Measurements from ENCODE around the gene VAC14.

VAC14 gene

DNA sequence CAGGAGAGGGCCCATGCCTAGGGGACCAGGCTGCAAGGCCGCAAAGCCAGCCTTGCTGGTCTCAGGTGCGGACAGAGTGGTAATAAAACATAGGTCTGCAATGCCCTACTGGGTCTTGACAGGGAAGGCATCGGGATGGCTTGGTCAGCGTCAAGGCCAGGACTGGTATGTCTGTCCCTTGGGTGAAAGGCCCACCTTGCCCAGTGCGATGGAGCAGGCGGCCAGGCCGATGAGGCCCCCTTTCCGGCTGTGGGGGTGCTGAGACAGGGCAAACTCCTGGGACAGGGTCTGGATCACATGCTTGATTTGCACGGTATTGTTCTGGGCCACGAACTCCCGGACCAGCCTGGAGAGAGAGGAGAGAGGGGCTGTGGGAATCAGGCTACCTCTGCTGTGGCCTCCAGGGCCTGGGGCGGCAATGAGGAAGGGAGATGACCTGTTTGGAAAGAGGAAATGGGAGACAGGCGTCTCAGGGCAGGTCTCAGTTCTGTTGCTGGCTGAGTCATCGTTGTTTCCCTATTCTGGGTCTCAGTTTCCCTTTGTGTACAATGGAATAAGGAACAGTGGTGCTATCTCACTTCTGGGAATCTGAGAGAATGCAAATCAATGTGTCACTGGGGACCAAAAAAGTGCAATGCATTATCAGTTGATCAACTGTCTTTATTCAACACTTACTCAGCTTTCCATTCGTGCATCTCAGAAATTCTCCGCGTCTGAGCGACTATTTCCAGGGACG lies 14.8 kb downstream of the VAC14 start:
- FAIRE-seq, result no peak
- no peak for DNase-seq (ENCODE audit: low spot score)

GRCh38 chr16:70784692-70785555 lies 16.0 kb downstream of the VAC14 start:
- no peak for DNase-seq (ENCODE audit: low spot score)
- FAIRE-seq, result no peak

- FAIRE-seq, result no peak
- DNase-seq (ENCODE audit: low spot score), result no peak
Observed at GRCh38 chr16:70782237-70782636, 18.7 kb downstream of the VAC14 start.

DNA sequence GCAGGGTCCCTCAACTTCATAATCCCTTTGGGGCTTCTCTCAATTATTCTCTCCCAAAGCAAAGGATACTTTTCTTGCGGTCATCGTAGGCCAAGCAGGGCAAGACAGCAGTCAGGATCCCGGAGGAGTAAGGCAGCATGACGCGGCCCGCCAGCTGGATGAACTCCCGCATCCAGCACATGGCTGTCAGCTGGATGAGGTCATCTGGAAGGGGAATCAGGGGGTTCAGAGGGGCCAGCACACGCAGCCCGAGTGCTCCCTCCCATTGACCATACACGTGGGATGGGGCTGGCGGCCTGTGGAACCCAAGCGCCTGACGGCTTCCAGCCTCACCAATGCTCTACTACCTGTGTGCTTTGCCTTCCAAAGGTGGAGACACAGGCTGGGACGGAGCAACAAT lies 19.2 kb downstream of the VAC14 start:
- DNase-seq (ENCODE audit: low spot score) (no peak), FAIRE-seq (no peak)

GRCh38 chr16:70780546-70780945 lies 20.4 kb downstream of the VAC14 start:
- FAIRE-seq (no peak), DNase-seq (ENCODE audit: low spot score) (no peak)

DNA sequence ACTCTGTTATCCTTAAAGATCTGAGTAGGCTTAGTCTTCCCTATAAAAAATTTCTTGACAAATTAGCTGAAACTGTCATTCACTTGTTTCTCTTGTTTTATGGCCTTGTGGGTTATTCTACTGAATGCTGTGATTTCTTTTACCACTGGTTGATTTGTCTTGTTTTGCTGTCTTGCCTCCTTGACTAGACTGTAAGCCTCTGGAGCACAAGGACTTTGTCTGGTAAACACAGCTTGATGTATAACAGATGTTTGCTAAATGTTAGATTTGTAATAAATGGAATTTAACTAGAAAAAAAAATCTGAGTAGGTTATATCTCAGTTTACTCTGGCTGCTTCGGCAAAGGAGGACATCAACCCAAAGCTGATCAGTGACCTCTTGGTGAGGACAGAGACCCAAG lies 21.6 kb downstream of the VAC14 start:
- FAIRE-seq (no peak), DNase-seq (ENCODE audit: low spot score) (no peak)

DNA sequence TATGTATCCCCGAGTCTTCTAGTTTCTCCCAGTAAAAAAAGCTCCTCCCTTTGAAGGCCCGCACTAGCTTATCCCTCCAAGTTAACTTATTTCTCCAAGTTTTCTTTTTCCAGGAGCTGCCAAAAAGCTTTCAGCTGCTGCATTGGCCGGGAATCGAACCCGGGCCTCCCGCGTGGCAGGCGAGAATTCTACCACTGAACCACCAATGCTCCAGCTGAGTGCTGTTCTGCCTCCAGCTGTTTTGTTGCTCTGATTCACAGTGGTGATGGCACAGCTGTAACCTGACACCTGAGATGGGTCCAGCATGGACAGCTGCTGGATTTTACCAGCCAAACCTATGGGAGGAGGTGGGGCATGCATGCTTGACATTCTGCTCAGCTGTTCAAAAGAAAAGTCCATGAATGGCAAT lies 22.1 kb downstream of the VAC14 start:
- peak; percentile 62 for DNase-seq (ENCODE audit: low spot score)

GRCh38 chr16:70777973-70778406 lies 23.0 kb downstream of the VAC14 start:
- FAIRE-seq, result no peak
- DNase-seq (ENCODE audit: low spot score), result no peak

More for the DNA sequence above, 22.1 kb downstream of the VAC14 start:
- no peak for FAIRE-seq

DNA sequence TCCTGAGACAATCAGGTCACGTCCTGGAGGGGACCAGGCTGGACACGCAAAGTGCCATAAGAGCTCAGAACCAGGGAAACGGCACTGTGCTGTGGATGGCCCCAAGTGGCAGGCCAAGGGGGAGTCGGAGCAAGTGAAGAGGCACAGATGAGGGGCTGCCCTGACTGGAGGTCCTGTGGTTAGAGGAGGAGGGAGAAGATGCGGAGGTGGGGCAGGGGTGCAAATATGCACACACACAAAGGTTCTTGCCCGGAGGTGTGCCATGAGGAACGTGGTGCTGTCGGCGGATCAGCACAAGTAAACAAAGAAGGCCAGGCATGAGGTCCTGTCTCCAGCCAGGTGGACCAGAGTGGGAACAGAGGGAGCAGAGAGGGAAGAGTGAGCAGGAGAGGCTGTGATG lies 23.5 kb downstream of the VAC14 start:
- FAIRE-seq, result no peak
- DNase-seq (ENCODE audit: low spot score), result no peak

GRCh38 chr16:70775399-70775798 lies 25.6 kb downstream of the VAC14 start:
- no peak for FAIRE-seq
- DNase-seq (ENCODE audit: low spot score), result no peak

GRCh38 chr16:70774261-70774660 lies 26.7 kb downstream of the VAC14 start:
- FAIRE-seq (no peak), DNase-seq (ENCODE audit: low spot score) (no peak)

DNA sequence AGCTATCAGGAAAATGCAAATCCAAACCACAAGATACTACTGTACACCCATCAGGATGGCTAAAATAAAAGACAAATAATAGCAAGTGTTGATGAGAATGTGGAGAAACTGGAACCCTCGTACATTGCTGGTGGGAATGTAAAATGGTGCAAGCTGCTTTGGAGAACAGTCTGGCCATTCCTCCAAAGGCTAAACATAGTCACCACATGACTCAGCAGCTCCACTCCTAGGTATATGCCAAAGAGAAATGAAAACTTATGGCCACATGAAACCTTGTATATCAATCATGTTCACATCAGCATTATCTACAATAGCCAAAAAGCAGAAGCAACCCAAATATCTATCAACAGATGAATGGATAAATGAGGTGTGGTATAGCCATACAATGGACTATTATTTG lies 28.5 kb downstream of the VAC14 start:
- no peak for FAIRE-seq
- no peak for DNase-seq (ENCODE audit: low spot score)

DNA sequence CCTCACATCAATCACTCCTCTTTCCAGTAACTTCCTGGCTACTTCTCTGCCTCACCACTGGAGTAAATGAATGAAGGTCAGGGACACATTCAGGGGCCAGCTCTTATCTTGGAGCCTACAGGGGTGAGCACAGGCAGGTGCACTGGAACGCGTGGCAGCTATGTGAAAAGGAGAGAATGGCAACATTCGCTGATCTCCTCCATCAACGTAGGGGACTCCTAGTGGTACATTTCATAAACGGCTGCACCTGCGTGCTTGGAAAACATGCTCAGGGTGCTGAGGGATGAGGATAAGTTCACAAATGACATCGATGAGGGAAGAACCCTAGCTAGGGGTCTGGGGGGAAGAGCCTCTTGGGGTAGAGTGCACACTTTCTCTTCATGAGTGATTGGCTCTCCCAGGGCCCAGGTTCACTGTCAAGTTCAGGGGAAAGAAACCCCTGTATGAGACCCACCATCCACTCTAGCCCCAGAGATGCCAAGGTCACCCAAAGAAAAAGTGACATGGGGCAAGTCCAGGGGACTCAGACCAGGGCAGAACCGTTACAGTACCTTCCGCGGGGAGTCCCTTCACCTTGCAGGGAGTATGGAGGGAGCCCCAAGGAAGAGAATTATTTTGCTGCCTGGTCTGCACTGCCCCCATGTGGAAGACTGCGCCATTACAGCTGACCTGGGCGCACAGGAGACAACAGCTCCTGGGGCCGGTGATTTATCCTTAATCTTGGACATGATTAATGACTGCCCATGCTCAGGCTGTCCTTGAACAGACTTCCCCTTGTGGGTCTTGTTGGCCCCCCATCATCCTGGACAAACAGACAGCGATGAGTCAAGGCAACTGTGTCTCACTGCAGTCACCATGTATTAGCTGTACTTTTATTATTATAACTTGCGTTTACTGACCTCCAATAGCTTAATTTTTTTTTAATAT lies 30.1 kb downstream of the VAC14 start:
- FAIRE-seq (no peak), DNase-seq (ENCODE audit: low spot score) (peak; percentile 69)

GRCh38 chr16:70770291-70770625 lies 30.7 kb downstream of the VAC14 start:
- DNase-seq (ENCODE audit: low spot score) (no peak), FAIRE-seq (no peak)

- FAIRE-seq (no peak), DNase-seq (ENCODE audit: low spot score) (no peak)
Observed at GRCh38 chr16:70769761-70770160, 31.2 kb downstream of the VAC14 start.

DNA sequence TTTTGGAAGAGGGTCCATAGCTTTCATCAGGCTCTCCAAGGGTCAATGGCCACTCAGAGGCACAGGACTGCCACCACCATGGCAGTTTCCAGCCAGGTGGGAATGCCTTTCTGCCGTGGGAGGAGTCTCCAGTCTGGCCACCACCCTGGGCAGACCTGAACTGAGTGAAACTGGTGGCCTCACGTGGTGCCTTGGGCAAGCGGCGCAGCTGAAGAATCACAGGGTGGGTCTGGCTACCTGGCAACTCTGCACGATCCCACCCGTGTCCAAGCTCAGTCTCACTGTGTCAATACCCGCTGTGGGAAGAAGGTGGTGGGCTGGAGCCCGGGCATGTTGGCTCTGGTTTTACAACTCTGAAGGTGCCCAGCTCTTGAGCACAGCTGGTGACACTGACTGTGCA lies 31.8 kb downstream of the VAC14 start:
- FAIRE-seq (no peak), DNase-seq (ENCODE audit: low spot score) (no peak)

- DNase-seq (ENCODE audit: low spot score) (no peak), FAIRE-seq (no peak)
Observed at GRCh38 chr16:70768203-70768580, 32.8 kb downstream of the VAC14 start.

GRCh38 chr16:70767377-70768202 lies 33.4 kb downstream of the VAC14 start:
- FAIRE-seq (no peak), DNase-seq (ENCODE audit: low spot score) (no peak)

DNA sequence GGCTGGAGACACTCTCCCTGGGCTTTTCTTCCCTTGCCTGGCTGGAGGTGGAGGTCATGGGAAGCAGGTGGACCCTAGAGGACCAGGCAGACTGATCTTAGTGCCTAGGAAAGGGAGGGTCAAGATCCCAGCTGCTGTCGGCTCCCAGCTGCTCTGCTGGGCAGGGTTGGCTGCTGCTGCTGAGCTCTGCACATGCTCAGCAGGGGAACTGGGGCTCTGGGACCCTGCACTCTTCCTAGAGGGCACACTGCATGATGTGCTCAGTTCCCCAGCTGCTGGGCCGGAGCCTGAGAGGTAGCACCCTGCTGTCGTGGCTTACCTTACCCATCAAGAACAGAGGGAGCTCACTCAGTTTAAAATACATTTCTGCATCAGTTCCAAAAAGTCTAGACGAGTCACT lies 34.3 kb downstream of the VAC14 start:
- no peak for FAIRE-seq
- DNase-seq (ENCODE audit: low spot score), result no peak

DNA sequence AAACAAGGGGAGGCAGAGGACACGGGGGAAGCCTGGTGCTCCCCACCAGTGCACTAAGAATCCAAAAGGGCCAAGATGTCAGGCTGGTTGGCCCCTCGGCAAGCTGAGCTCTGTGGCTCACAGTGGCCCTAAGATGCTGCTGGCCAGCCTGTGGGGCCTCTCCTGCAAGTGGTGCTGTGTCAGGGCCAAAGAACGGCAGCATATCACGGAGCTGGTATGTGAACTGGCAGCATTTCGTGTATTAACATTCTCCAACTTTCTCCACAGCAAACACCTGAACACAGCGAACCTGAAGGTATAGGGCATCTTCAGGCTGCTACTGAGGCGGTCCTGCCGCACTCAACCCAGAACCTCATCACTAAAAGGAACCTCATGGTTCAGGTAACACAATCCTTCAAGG lies 34.8 kb downstream of the VAC14 start:
- DNase-seq (ENCODE audit: low spot score) (no peak), FAIRE-seq (no peak)

DNA sequence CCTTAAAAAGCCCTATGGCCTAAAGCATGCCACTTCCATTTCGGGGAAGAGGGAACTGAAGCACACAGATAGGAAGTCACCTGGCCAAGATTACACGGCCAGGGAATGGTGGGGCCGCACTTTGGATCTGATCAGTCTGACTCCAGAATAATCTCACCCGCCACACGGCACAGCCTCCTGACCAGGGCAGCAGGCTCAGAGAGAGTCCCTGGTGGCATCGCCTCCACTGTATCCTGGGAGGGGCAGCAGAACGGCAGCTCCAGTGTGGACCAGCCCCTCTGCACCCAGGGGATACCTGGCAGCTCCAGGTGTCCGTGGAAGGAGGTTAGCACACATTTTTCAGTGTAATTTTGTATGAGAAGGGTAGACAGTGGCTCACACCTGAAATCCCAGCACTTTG lies 35.5 kb downstream of the VAC14 start:
- DNase-seq (ENCODE audit: low spot score), result no peak

More for the DNA sequence above, 35.5 kb downstream of the VAC14 start:
- no peak for FAIRE-seq
